ENCODE results near the gene AQP12B.
"Not testable (repeated sequence)": the region's sequence is repeated elsewhere in the genome, so short reads cannot be mapped to it uniquely, and the experiment has no call there.

AQP12B gene, protein sequence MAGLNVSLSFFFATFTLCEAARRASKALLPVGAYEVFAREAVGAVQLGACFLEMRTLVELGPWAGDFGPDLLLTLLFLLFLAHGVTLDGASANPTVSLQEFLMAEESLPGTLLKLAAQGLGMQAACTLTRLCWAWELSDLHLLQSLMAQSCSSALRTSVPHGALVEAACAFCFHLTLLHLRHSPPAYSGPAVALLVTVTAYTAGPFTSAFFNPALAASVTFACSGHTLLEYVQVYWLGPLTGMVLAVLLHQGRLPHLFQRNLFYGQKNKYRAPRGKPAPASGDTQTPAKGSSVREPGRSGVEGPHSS
- 0 reads per million in 2 donors for total RNA-seq

DNA sequence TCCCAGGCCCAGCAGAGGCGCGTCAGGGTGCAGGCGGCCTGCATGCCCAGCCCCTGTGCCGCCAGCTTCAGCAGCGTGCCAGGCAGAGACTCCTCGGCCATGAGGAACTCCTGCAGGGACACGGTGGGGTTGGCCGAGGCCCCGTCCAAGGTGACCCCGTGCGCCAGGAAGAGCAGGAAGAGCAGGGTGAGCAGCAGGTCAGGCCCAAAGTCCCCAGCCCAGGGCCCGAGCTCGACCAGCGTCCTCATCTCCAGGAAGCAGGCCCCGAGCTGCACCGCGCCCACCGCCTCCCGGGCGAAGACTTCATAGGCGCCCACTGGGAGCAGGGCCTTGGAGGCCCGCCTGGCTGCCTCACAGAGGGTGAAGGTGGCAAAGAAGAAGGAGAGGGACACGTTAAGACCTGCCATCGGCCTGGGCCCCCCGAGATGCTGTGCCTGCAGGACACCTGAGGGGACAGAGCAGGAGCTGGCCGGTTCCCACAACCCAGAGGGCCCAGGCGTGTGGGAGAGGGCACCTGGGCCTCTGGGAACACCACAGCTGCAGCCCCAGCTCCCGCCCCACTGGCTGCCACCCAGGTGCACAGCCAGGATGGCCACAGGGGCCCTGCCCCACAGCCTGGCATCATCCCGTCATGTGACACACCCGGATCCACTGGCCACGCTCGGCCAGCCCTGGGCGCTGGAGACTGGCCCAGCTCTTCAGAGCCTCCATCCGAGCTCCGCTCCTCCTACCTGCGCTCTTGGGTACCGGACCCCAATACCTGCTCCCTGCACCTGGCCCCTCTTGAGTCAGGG, at the start of gene AQP12B:
Gene AQP12B, minus strand, starts transcription at position 455 of the 794 bp plus-strand sequence. Its CDS starts 48 bp downstream, at position 407.
- DNase-seq = not testable (repeated sequence)

DNA sequence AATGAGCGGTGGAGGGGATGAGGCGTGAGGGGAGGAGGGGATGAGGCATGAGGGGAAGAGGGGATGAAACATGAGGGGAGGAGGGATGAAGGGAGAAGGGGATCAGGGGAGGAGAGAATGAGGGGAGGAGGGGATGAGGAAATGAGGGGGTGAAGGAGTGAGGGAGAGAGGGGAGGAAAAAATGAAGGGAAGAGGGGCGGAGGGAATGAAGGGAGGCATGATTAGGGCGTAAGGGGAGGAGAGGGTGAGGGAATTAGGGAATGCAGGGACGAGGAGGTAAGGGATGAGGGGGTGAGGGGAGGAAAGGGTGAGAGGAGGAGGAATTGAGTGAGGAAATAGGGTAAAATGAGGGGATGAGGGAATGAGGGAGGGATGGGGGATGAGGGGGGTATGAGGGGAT, 49.5 kb upstream of the AQP12B start:
- DNase-seq = no peak

DNA sequence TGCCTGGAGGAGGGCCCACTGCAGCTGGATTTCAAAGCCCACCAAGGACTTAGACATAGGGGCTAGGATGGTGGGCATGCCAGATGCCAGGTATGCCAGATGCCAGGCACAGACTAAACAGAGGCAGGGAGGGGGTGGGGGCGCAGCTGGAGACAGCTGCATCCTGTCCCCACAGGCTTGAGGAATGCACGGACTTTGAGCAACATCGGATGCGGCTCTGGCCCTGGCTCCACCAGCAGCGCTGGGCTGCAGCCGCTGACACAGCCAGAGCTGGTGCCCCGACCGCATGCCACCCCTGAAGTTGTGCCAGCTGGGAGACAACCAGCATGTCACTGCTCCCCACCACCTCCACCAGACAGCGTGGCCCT, 48.5 kb upstream of the AQP12B start:
- DNase-seq = no peak

DNA sequence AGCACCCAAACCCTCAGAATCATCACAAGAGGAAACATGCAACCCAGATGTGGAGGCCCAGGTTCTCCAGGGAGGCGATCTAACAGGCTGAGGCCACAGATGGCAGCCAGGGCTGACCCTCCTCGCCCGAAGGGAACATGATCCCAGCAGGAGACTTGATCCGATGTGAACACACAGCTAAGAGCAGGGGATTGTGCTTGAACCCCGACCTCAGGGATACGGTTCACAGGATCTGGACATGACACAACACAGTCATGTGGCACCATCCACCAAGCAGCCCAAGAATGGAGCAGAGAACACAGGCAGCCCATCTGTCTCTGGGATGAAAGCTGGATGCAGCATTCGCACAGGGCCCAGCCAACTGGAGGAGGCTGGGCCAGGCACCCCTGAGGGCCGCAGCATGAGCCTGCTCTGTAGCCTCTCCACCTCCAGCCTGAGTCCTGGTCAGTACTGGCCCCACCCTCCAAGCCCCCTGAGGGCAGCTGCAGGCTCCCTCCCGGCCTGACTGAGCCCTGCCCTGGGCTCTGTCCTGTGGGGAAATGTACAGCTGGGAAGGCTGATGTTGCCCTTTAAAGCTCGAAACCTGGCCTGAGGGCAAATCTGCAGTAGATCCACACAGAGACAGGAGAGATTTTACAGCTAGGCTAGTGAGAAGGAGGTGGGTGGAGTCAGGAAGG, 48.0 kb upstream of the AQP12B start:
- DNase-seq = no peak

DNA sequence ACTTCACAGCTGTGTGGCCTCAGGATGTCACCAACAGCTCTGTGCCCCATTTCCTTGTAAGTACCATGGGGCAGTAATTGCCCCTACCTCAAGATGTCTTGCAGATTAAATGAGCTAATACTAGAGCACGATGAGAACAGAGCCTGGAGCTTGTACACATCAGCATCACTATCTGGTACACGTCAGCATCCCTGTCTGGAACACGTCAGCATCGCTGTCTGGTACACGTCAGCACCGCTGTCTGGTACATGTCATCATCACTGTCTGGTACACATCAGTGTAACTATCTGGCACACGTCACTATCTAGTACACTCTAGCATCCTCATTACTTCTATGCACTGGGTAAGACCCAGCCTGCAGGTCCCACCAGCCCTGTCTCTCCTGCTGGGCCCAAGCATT, 46.1 kb upstream of the AQP12B start:
- no peak for DNase-seq

DNA sequence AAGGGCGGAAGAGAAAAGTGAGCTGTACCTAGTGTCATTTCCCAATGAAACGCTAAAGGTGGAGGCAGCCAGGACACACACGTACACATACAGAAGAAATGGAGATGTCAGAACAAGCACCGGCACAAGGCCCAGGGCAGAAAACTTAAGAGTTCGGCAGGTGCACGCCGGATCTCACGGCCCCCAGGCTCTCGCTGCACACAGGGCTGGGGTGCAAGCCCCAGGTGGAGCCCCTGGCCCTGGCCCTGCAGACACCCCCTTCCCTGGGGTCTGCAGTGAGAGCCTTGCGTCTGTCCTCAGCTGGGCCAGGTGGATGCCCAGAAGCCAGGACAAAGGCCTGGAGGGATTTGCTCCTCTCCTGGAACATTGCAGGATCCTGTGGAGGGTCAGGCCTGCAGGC, 45.7 kb upstream of the AQP12B start:
- no peak for DNase-seq

DNA sequence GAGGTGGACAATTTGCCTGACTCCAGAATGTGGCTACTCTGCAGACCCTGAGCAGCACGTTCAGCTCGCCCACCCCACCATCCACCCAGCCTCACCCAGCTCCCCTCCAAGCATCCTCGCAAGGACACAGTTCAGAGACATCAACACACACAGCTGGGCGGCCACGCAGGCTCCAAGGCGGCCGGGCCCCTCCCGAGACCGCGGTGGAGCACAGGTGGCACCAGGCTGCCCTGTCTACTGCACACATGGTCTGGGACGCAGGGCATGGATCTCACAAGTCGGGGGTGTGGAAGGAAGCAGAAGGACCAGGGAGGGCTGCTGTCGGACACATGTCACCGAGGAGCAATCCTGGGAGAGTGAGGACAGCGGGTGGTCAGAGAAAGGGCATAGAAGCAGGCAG, 45.2 kb upstream of the AQP12B start:
- DNase-seq = no peak

DNA sequence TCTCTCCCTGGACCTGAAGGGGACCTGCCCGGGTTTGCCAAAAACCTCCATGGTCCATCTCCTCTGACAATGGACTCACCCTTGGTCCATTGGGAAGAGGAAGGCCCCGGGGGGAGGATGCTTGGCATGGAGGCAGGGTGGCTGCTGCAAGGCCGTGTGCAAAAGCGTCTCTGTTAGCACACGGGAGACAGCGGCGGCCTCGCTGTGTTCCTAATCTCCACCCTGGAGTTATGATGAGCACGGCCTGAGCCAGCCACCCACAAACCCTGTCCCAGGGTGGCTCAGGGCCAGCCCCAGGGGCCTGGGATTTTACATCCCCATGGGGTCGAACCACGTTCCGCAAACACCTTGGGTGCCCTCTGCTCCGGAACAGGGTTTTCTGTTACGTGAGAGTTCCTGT, 44.8 kb upstream of the AQP12B start:
- no peak for DNase-seq

DNA sequence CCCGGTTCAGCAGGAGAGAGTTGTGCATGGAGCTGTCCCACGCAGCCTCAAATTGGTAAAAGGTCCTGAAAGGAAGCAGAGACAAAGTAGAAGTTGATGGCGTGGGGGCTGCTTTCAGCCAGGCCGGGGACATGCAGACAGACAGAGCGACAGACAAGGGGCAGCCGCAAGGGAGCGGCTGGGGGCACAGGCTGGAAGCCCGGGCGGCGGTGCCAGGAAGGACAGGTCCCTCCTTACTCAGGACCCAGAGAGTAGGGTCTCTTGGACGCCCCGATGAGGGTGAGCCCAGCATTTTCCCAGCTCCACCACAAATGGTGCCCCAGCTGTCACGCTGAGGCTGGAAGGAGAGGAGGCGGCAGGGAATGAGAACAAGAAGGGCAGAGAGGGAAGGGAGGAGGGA, 44.2 kb upstream of the AQP12B start:
- DNase-seq = no peak

DNA sequence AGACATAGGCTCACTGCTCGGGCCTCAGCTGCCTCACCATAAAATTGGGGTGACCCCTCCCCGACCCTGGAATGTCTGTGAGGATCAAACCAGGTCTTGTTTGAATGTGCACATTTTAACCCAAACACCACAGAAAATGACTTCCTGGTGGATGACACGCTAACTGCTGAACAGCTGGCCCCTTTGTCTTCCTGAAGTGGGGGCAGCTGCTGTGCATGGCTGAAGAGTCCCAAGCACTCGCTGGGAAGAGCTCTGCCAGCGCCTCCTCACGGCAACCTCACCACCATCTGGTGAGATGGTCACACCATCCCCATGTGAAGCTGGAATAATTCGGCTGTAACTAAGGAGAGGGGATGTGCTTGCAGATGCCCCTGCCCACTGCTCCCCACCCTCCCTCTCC, 43.0 kb upstream of the AQP12B start:
- DNase-seq = no peak

DNA sequence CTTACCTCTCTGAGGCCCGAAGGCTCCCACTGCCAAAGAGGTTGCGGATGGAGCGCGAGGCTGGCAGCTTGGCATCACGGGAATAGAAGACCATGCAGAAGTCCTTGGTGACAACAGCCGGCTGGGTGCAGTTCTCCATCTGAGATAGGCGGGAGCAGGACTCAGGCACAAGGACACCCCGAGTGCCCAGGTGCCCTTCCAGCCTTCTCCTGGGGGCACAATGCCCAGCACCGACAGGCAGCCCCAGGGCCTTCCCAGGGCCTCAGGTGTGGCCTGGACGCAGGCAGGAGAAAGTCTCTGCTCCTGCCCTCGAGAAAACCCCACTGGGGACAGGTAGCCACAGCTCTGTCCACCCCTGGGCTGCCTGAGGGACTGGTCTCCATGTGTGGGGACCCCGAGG, 42.6 kb upstream of the AQP12B start:
- DNase-seq = no peak

DNA sequence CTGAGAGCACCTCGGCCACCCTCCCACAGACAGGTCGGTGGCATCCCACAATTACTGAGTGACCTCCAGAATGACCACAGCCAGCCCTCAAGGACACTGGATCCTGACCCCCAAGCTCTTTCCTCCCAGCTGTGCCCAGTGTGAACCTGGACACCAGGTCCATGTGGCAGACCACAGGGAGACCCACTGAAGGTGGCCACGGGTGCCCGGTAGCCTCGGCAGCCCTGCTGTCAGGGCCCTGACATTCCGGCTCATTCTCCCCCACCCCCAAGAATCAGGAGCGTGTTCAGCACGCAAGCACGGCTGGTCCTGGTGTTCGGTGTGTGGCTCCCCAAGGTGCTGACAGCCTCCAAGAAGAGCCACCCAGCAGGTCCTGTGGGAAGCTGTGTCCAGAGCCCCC, 41.7 kb upstream of the AQP12B start:
- DNase-seq = no peak

DNA sequence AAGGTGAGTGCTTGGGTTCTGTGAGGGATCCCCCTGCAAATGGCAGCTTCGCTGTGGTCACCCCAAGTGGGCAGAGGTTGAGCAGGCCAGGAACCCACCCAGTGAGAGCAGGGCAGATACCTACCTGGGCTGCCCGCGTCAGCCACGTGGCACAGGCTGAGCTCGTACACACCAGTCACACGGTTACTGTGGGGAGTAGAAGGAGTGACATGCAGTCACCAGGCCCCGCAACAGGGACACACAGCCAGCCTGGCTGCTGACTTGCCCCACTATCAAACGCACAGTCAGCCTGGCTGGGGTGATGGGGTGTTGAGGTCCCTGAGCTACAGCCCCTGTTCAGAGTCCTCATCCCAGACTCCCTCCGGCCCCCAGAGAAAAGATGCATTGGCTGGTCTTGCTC, 41.2 kb upstream of the AQP12B start:
- DNase-seq = no peak

DNA sequence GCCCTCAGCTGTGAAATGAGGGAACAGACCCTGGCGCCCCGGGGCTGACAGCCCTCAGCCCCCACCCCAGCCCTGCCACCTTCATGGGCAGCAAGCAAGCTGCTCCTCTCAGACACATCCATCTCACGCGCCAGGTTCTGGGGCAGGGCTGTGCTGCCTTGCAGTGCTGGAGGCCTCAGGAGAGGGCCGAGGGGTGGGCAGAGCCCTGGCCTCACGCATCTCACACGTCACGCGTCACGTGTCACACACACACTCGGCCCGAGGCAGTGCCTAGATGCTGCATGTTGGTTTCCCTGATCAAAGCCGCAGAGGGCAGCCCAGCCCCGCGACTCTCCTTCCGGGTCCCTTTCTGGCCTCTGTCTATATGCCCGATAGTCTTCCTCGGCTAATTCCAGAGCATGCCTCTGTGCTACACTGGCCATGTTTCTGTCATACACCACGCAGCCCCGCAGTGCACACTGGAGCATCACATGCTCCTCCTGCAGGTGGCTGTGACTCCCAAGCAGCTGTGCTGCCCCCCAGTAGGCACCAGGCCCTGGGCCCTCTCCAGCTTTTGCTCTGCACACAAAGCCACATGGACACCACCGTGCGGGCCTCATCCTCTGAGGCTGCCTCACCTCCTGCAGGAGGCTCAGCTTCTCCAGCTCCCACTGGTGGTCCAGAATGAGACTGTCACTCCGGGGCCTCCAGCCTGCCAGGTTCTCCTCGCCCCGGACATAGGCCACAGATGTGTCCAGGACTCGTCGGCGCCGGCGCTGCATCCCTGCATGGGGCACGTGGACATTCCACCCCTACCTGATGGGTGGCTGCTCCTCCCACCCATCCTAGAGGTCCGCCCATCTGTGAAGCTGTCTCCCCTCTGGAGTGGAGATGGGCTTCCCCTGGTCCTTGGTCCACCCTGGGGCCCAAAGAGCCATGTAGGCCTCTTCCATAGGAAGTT, 40.4 kb upstream of the AQP12B start:
- DNase-seq = no peak

DNA sequence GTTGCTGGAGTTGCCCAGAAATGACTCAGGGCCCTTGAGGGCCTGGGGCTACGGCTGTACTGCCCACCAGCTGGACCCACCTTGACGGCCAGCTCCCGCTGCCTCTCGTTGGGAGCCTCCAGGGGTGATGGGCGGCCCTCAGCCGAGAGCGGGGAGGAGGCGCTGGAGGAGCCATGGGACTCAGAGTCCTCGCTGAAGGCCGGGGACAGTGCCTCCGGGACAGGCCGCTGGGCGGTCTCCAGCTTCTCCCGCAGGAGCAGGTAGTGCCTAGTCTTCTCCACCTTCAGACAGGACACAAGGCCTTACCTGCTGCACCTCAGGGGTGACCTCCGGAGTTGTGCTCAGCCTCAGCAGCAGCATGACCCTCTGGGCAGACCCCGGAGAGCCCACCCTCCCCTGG, 39.7 kb upstream of the AQP12B start:
- DNase-seq = no peak

DNA sequence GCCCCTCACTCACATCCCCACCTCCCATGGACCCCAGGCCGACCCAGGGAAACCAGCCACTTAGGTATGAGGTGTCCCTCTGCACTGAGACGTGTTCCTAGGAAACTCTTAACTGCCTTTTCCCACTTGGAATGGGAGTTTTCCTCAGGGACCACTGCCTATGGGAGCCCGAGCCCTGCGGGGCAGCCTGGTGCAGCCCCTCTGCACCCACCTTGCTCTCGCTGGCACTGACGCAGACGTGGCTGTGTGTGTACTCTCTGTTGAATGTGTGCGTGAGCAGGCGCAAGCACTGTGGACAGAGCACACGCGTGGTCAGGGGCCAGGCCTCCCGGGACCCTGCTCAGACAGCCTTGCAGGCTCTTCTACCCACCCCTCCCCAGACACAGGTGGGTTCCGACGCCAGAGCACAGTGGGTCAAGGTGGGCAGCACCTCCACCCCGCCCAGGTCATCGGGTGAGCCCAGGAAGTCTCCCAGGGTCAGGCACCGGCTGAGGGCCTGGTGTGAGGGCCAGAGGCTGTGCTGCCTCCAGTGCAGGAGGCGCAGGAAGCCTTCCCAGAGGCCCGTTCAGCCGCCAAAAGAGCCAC, 39.0 kb upstream of the AQP12B start:
- no peak for DNase-seq

DNA sequence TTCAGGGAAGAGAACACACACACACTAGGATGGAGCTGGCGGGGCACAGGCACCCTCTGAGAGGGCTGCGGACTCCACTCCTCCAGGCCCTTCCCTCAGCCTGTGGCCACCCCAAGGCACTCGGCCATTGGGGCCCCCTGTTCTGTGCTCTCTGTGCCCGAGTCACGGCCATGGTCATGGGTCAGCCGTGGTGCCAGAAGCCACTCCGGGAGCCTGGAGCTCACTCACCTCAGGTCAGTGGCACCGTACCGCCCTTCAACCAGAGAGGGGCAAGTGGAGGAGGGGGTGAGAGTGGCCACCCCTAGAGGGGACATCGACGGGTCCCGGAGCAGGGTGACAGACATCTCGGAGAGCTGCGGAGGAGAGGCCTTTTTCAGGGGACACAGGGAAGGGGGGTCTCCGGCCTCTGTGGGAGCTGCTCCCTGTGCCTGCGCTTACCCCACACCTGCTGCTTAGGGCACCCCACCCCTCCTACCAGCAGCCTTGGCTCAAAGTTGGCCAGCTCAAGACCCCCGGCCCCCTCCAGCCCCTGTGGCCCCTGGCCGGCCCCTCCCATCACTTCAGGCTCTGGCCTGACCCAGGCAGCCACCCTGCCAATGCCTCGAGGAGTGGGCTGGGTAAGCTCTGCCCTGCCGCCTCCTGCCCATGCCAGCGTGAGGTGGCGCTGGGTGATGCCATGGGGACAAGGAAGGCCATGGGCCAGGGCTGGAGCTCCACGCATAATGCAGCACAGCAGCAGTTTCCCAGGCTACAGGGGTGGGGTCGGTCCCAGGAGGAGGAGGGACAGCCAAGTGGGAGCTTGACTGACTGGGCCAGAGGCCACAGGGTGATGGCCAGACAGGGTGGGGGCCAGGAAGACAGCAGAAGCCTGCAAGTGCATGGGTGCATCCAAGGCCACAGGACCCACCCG, 38.3 kb upstream of the AQP12B start:
- no peak for DNase-seq

DNA sequence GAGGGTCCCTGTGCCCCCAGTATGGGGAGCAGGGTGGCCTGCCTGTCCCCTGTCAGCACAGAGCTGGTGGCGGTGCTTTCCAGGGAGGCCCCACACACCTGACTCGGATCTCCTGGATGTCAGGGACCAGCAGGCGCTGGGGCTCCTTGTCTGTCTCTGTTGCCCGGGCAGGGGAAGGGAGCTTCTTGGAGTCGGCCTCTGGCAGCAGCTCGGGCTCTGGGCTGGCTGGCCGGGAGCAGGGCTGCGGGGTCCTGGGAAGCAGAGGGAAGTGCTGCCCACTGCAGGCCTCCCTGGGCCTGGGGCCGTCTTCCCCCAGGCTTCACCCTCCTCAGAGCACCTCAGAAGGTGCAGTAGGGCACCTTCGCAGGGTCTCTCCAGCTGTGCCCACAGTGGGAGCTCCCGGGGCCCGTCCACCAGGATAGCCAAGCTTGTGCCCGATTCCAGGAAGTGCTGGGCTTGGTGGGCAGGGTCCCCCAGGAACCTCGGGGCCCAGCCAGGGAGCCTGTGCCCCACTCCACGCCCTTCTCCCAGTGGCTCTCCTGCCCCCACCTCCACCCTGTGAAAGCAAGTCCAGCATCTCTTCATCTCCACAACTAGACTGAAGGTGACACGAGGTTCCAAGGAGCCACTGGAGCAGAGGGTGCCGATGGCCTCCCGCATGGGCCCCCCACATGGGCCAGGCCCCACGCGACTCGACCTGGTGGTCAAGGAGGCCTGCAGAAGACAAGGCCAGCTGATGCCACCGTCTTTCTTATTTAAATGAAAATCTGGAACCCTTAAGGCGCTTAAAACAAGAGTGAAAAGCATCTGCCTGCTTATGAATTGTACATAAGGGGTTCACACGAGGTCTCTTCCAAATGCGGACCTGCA, 37.2 kb upstream of the AQP12B start:
- no peak for DNase-seq

DNA sequence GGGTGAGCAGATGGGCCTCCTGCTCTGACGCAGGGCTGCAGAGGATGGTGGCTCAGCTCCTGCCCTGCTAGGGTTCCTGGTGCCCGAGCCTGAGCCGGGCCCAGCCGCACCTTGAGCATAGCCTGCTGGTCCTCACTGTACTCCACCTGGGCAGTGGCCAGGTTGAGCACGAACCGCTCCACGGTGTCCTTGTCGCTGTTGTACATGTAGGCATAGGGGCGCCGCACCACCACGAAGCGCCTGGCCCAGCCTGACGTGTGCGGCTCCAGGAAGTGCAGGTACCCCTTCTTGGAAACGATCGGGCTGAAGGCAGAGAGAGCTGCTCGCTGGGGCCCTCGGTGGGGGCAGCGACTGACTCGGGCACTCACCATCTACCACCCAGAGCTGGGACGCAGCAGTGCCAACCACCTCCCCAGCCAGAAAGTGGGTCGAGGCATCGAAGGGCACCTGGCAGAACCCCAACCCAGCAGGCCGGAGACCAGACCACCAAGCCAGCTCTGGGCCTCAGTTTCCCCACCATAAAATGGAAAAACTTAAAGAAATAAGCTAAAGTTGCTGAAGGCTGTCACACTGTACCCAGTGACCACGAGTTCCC, 36.3 kb upstream of the AQP12B start:
- no peak for DNase-seq
